ENCODE measurements around the gene OSBPL6. TPM values are rescaled to one million over a fixed set of nuclear protein-coding genes. Genes with fewer than 3 reads are reported as not detected.

OSBPL6 gene
- total RNA-seq, 4 donors from 2014 or later, result 19.1 to 31.4 (median 21.6) TPM

DNA sequence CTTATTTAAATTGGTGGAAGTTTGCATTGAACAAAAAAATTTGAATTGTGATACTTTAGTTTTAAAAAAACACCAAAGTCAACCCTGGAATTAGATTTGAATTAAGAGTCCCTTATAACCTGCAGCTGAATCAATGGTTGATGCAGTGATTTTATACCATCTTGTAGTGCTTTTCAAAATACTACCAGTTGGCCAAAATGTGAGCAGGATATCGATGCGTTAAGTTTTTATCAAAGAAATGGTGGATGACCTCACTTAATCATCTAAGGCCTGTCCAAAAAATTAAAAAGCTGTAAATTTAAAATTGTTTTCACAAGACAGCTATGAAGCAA is 48.2 kb downstream of the OSBPL6 start:
- intact Hi-C loops (cut with DNase I; ENCODE audit: low total_unique reads), result no loop called here
- H3K4me3 ChIP-seq (ENCODE audit: low read depth, poor library complexity, severe bottlenecking), result no peak overlapping the region
- WGBS, 2 donors, result 43 to 46% methylated on average over 2 of the region's 2 CpGs
- DNase-seq (ENCODE audit: low spot score in 2 of 2), result no peak
- no peak for TF ChIP-seq POLR2A (IDR thresholded peaks at IDR 0.05)
- no peak for TF ChIP-seq CTCF (IDR thresholded peaks at IDR 0.05)

DNA sequence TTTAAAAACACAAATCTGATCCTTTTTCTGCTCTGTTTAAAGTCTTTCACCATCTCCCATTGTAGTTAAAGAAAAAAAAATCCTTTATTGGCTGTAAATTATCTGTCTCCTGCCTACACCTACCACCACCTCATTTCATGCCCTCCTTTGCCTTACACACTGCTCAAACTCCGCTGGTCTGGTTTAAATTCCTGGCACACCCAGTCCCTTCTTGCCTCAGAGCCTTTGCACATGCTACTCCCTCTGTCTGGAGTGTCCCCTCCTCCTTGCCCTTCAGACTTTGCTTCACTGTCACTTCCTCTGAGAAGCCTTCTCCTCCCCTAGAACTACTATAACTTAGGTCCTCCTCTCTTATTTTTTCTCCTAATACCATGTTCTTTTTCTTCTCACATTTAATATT is 49.6 kb downstream of the OSBPL6 start:
- intact Hi-C loops (cut with DNase I; ENCODE audit: low total_unique reads), result no loop called here
- TF ChIP-seq POLR2A (IDR thresholded peaks at IDR 0.05), result no peak
- TF ChIP-seq CTCF (IDR thresholded peaks at IDR 0.05), result no peak
- no peak for DNase-seq (ENCODE audit: low spot score in 2 of 2)
- no peak overlapping the region for H3K4me3 ChIP-seq (ENCODE audit: low read depth, poor library complexity, severe bottlenecking)
- 68 to 94% methylated on average over 1 of the region's 1 CpG for WGBS, 2 donors

DNA sequence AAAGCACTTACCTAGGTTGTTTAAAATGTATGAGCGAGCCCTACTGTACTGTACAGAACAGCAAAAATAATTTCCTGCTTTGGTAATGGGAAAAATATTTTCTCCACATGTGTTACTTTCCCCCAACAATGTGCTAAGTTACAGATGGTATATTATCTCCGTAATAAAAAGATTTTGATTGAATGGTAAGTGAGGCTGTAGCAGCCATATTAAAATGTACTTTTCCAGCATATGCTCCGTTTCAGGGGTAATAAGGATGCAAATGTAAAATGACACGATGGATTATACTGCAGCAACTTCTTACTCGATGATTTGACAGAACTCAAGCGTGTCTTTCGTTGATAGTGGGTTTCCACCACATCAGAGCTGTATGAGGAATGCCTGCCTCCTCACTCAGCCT is 50.5 kb downstream of the OSBPL6 start:
- intact Hi-C loops (cut with DNase I; ENCODE audit: low total_unique reads), result no loop called here
- no peak for DNase-seq (ENCODE audit: low spot score in 2 of 2)
- no peak overlapping the region for H3K4me3 ChIP-seq (ENCODE audit: low read depth, poor library complexity, severe bottlenecking)
- TF ChIP-seq POLR2A (IDR thresholded peaks at IDR 0.05) (no peak), CTCF (IDR thresholded peaks at IDR 0.05) (no peak)
- WGBS, 2 donors, result 70 to 76% methylated on average over 7 of the region's 7 CpGs

GRCh38 chr2:178246696-178247095 is 52.4 kb downstream of the OSBPL6 start:
- 84 to 90% methylated on average over 2 of the region's 2 CpGs for WGBS, 2 donors
- H3K4me3 ChIP-seq (ENCODE audit: low read depth, poor library complexity, severe bottlenecking), result no peak overlapping the region
- intact Hi-C loops (cut with DNase I; ENCODE audit: low total_unique reads), result no loop called here

GRCh38 chr2:178247250-178247649 is 52.9 kb downstream of the OSBPL6 start:
- WGBS, 2 donors, result 59 to 79% methylated on average over 1 of the region's 1 CpG
- TF ChIP-seq CTCF (IDR thresholded peaks at IDR 0.05) (no peak), POLR2A (IDR thresholded peaks at IDR 0.05) (no peak)
- intact Hi-C loops (cut with DNase I; ENCODE audit: low total_unique reads), result no loop called here
- no peak for DNase-seq (ENCODE audit: low spot score in 2 of 2)
- H3K4me3 ChIP-seq (ENCODE audit: low read depth, poor library complexity, severe bottlenecking), result no peak overlapping the region

More at GRCh38 chr2:178246696-178247095, 52.4 kb downstream of the OSBPL6 start:
- no peak for TF ChIP-seq CTCF (IDR thresholded peaks at IDR 0.05)
- TF ChIP-seq POLR2A (IDR thresholded peaks at IDR 0.05), result no peak
- no peak for DNase-seq (ENCODE audit: low spot score in 2 of 2)

GRCh38 chr2:178250429-178250828 is 56.1 kb downstream of the OSBPL6 start:
- WGBS, 2 donors, result 75 to 79% methylated on average over 6 of the region's 6 CpGs
- H3K4me3 ChIP-seq (ENCODE audit: low read depth, poor library complexity, severe bottlenecking), result no peak overlapping the region
- intact Hi-C loops (cut with DNase I; ENCODE audit: low total_unique reads), result no loop called here
- DNase-seq (ENCODE audit: low spot score in 2 of 2), result no peak
- TF ChIP-seq CTCF (IDR thresholded peaks at IDR 0.05) (no peak), POLR2A (IDR thresholded peaks at IDR 0.05) (no peak)

Measured in lower leg skin (tissue), 4 donors.